Stimulated activated CD8-positive, alpha-beta memory T cell treated with anti-CD3 and anti-CD28 coated beads, Interleukin-4, amount 100 ng/mL, for 1 hour (primary cell): ENCODE measurements around the gene UBE2V1.
"Not testable (repeated sequence)": the region's sequence is repeated elsewhere in the genome, so short reads cannot be mapped to it uniquely, and the experiment has no call there.

ENCODE experiments used
- DNase-seq, 2 donors: peaks; one replicate each; pipeline ENCODE4 v3.0.0-alpha.2; 2020; ENCODE audit warnings: low read depth in 2 of 2, low spot score in 1 of 2

The UBE2V1 gene

GRCh38 chr20:50115591-50116367 is 2.8 kb upstream of the UBE2V1 start:
- peak; percentile 70 to 81 for DNase-seq

GRCh38 chr20:50115041-50115512 is 2.1 kb upstream of the UBE2V1 start:
- no peak for DNase-seq

GRCh38 chr20:50113420-50114224 is 672 bp upstream of the UBE2V1 start:
- no peak for DNase-seq

GRCh38 chr20:50111829-50112495 is 988 bp downstream of the UBE2V1 start:
- DNase-seq: no peak

GRCh38 chr20:50111120-50111828 is 1.7 kb downstream of the UBE2V1 start:
- no peak for DNase-seq

- DNase-seq: no peak
Measured at GRCh38 chr20:50110141-50111047, 2.6 kb downstream of the UBE2V1 start.

GRCh38 chr20:50108556-50109235 is 4.3 kb downstream of the UBE2V1 start:
- DNase-seq: no peak

GRCh38 chr20:50107796-50108331 is 5.1 kb downstream of the UBE2V1 start:
- no peak for DNase-seq

- no peak for DNase-seq
Measured at GRCh38 chr20:50107086-50107660, 5.8 kb downstream of the UBE2V1 start.

- DNase-seq: not testable (repeated sequence)
Measured at GRCh38 chr20:50106669-50107068, 6.3 kb downstream of the UBE2V1 start.

GRCh38 chr20:50103464-50104107 is 9.4 kb downstream of the UBE2V1 start:
- DNase-seq: not testable (repeated sequence)

GRCh38 chr20:50102551-50102950 is 10.4 kb downstream of the UBE2V1 start:
- DNase-seq: not testable (repeated sequence)

- no peak for DNase-seq
Measured at GRCh38 chr20:50101887-50102286, 11.1 kb downstream of the UBE2V1 start.

GRCh38 chr20:50101281-50101680 is 11.7 kb downstream of the UBE2V1 start:
- DNase-seq: no peak

- no peak for DNase-seq
Measured at GRCh38 chr20:50100552-50100951, 12.4 kb downstream of the UBE2V1 start.

- no peak for DNase-seq
Measured at GRCh38 chr20:50099565-50099991, 13.4 kb downstream of the UBE2V1 start.

- no peak for DNase-seq
Measured at GRCh38 chr20:50099113-50099512, 13.8 kb downstream of the UBE2V1 start.

GRCh38 chr20:50098259-50098658 is 14.7 kb downstream of the UBE2V1 start:
- no peak for DNase-seq
